Fibroblast of skin of right biceps (primary cell): Measurements from ENCODE around the gene DIAPH3.
"Not testable (repeated sequence)": the region's sequence is repeated elsewhere in the genome, so short reads cannot be mapped to it uniquely, and the experiment has no call there.

Experiments
- DNase-seq: peaks from one replicate; pipeline ENCODE4 v3.0.0-alpha.2; 2013

The DIAPH3 gene

DNA sequence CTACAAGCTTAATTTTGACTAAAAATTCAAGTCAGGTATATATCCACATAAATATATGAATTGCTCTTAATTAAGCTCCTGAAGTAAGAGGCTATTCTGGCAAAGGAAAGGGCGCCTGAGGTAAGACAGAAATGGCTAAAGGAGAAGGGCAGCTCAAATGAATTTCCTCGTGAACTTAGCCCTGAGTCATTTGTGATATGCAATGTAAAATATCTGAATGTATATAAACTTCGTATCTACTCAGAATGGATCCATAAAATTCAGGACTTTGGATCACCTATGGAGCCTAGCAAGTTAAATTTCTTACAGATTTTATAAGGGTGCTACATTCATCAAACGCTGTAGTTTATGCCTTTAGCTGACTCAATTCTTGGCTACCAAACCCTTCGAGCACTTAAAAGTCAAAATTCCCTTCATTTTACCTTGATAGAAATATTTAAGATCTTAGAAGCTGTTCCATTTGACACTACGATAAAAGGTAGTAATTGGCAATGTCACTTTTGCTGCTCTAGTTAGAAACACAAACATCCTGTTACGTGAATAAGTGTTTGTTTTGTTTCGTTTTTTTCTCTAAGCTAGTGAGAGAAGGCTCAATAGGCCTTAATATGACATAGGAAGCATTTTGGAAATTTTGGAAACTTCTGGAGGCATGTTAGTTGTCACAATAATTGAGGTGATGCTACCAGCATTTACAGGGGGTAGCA is 69.2 kb downstream of the DIAPH3 start:
- DNase-seq: no peak

DNA sequence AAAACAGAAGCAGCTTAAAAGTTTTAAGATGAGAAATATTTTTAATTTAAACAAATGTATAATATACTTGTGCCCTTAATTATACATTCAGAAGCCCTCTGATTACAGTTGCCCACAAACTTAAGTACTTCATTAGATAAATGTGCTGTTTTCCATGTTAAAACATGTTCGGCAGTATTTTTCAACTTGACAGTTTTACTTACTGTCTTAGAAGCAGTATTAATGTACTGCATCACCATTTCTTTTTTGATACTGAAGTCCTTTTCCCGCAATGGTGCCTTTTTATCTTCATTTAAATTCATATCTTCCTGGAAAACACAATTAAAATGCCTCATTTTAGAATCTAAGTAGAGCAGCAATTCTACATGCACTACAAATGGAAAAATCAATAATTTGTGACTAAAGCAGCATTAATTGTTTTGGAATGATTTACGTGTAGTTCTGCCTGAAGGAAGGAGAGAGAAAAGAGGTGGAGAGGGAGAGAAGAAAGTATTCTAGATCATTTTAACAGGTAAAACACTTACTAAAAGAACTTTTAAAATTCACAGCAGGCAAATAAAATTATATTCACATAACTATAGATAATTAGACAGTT is 70.2 kb downstream of the DIAPH3 start:
- DNase-seq: no peak

DNA sequence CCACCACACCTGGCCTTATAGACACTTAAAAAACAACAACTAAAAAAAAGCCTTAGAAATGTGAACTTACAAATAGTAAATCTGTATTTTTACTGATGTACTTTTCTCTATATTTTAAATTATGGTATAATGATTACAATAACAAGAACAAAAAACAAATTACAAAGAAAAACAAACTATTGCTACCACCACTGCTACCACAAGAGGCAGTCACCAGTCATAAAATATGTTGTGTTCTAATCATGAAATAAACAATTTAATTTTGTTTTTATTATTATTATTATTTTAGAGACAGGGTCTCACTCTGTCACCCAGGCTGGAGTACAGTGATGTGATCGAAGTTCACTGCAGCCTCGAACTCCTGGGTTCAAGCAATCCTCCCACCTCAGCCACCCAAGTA is 72.2 kb downstream of the DIAPH3 start:
- DNase-seq: no peak

DNA sequence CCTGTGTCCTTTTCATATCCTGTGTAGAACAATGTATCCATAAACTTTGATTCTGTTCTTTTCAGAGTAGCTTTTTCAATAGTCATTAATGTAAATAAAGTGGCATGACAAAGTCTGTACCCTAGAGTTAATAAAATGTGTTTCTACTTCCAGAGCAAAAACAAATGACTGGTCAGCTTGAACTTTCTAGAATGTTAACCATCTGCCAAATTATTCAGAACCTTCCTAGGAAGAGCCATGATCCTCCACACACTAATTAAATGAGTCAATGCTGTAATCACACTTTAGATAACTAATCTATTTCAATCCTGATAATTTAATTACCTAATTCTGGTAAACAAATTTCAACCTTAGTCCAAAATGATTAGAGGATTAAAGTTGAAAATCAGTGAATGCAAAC is 73.2 kb downstream of the DIAPH3 start:
- DNase-seq: peak; percentile 10

DNA sequence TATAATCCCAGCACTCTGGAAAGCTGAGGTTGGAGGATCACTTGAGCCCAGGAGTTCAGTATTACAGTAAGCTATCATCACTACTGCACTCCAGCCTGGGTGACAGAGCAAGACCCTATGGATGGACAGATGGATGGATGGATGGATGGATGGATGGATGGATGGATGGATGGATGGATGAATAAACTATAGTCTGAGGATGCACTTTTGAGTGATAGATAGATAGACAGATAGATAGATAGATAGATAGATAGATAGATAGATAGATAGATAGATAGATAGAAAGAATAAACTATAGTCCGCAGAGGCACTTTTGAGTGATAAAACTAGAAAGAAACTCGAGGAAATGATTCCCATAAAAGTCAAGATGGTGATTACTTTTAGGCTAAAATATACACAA is 79.9 kb downstream of the DIAPH3 start:
- not testable (repeated sequence) for DNase-seq

DNA sequence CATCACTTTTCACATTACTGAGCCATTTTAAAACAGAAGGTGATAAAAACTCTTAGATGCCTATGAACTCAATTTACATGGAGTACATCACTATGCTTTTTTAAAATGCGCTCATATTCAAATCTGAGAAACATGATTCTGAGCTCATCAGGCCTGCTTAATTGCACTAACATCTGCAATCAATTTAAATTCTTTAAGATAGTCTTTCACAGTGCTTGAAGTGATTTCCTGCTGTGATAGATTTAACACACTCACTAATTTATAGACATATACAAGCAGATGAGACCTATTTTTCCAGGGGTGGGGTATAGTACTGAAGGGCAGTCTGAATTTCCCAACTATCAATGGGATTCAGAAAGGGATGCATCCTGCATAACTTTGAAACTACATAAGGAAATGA is 82.9 kb downstream of the DIAPH3 start:
- DNase-seq: peak; percentile 71

DNA sequence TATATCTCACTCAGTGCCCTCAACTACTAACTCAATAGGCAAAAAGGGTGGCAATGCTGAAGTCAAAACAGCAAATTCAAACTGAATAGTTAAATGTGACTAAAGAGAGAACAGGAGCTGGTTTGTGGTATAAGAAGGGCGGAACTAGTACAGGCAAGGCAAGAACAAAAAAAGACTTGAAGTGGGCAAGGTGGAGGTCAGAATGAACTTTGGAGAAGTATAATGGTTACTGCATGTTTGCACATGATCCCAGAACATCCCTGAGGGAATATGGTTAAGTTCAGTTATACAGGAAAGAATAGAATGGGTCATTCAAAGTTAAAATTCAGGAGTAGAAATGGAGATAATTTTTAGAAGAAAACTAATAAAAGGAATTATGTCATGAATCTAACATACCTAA is 85.5 kb downstream of the DIAPH3 start:
- no peak for DNase-seq

DNA sequence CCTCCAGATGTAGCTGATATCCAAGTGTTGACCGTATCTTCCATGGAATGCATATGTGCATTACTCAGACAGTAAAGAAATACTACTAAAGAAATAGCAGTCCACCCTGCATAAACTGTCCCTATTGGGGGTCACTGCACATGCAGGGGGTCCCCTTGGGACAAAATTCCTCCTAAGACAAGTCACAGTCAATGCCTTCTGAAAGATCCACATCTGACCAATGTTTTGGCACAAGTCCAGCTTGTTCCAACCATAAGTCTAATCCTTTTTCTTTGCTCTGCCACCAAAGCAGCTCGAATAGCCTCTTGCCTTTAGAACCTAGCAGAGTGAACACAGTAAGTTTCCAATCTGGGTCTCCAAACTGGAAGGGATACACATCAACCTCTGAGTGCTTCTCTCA is 87.9 kb downstream of the DIAPH3 start:
- peak; percentile 15 for DNase-seq

DNA sequence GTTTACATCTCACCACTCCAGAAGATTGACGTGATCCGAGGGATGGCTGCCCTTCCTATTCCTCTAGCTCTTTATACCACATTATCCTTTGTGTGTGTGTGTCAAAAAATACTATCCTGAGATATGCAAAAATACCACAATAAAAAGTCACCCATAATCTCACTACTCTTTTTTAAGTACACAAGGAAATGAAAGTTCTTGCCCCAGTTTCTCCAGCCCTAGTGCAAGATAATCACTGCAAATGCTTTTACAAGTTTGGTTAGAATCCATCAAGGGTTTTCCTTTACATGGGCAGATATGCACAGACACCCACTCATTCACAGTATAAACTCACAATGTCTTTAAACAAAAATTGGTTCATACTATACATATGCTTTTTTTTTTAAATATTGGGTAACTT is 89.3 kb downstream of the DIAPH3 start:
- DNase-seq: no peak

DNA sequence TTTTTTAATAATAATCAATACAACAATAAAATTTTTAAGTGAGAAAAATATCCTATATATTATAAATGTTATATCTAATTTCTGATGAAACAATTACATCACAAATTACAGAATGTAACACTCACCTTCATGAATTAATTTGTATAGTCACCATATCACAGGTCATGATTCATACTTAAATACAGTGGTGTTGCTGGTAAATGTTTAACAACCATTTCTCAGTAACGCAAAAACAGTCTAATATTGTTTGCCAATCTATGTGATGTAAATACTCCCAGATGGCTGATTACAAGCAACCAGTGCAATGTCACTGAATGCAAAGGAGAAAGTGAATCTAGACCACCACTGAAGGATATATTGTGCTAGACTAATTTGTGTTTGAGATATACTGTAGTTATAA is 97.5 kb downstream of the DIAPH3 start:
- no peak for DNase-seq

DNA sequence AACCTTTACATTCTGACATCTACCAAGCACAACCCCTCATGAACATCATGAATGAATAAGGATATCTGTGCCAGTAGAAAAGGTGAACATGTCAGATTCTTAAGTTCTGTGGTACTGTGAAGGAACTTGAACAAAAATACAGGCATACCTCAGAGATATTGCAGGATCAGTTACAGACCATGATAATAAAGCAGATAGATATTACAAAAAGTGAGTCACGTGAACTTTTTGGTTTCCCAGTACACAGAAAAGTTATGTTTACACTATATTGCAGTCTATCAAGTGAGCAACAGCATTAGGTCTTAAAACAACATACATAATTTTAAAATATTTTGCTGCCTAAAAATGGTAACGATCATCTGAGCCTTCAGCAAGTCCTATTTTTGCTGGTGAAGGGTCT is 101.2 kb downstream of the DIAPH3 start:
- no peak for DNase-seq

DNA sequence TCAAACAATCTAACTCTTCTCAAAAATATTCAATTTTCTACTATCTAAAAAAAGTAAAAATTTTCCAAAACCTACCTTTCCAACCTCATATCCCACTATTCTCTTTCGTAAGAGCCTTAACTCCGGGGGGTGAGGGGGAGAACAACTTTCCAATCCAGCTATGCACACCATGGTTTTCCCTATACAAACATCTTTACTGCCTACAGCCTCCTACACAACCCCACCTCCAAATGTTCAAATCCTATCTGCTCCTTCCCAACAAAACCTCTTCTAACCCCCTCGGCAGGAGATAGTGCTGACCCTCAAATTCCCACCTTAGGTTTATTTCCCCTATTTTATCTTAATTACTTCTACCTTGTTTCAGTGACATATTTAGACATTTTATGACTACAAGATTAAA is 102.0 kb downstream of the DIAPH3 start:
- no peak for DNase-seq

DNA sequence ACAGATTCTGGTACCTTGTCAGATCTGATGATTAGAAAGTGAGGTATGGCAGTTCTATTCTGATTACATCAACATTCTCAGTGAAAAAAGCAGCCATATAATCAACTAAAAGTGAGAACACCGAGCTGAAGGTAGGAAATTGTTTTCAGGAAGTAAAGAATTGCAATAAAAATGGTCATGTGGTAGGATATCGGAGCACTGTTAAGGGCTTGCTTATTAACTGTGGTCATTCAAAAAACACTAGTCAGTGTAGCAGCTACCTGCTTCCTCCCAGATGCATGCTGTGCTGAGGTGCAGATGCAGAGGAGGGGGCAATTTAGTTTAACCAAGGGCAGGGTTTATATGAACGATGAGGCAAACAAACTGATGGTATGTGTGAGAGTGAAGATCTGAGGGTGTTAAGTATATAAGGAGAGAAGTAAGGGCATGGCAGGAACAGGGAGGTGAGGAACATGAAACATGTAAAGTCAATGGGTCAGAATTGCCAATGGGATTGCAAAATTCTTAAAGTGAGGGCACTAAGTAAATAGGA is 111.9 kb downstream of the DIAPH3 start:
- no peak for DNase-seq

DNA sequence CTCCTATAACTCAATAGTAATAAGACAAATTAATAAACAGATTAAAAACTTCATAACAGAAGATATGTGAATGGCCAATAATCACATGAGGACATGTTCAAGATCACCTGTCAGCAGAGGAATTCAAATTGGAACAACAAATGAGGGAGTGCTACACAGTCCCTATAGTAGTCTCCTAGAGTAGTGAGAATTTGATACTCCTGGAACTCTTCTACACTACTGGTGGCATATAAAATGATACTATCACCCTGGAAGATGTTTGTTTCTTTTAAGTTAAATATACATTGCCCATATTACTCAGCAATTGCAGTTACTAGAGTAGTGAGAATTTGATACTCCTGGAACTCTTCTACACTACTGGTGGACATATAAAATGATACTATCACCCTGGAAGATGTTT is 115.4 kb downstream of the DIAPH3 start:
- DNase-seq: not testable (repeated sequence)

DNA sequence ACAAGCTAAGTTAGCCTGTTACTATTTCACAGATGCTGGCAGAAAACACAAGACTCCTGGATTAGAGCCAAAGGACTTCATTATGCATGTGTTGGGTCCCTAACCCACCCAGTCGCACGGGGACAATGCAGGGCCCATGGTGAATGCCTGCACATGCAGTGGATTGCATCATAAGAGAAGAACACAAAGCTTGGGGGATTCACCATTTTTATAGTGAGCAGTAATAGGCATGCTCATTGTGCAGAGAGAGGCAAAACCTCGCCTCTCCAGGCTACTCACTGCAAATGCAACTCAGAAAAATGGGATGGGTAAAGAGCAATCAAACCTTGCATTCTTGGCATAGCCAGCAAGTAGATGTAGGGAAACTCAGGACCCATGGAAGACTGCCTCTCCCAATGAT is 115.8 kb downstream of the DIAPH3 start:
- peak; percentile 7 for DNase-seq

DNA sequence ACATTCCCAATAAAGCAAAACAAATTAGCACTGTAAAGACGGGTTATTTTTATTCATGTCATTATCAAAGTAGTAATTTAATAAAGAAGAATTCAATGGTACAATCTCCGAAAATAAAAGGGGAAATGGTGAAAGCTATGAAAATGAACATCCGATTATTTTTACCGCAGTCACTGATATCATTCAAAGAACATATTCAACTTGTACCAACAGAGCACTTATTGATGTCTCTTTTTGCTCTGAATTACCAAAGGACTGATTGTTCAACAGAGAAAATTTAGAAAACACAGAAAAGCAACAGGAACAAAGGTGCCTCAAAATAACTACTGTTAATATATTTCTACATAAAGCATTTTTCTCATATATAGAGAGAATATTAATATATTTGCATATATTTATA is 119.4 kb downstream of the DIAPH3 start:
- DNase-seq: no peak

DNA sequence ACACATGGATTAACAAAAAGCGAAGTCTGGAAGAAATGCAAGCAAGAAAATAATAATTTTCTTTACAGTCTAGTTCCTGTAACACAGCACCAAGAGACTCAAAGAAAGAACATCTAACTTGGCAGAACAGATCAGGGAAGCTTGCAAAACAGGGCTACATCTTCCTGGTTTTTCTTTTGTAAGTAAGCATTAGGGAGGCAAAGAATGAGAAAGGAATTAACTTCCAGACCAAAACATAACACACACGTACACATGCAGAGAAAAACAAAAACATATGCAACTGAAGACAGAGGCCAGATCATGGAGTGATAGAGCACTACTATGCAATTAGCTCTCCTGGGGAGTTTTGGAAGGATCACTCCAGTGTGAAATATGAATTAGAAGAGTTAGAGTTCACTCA is 120.5 kb downstream of the DIAPH3 start:
- DNase-seq: no peak

DNA sequence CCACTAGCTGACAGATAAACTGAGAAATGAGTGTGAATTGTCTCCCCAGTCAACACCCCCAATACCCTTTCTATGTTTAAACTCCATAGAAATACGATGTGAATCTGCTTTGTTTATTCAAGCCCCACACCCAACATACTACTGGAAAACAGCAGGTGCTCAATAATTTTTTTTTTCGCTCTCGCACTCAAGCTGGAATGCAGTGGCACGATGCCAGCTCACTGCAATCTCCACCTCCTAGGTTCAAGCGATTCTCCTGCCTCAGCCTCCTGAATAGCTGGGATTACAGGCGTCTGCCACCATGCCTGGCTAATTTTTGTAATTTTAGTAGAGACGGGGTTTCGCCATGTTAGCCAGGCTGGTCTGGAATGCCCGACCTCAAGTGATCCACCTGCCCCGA is 123.1 kb downstream of the DIAPH3 start:
- DNase-seq: not testable (repeated sequence)

DNA sequence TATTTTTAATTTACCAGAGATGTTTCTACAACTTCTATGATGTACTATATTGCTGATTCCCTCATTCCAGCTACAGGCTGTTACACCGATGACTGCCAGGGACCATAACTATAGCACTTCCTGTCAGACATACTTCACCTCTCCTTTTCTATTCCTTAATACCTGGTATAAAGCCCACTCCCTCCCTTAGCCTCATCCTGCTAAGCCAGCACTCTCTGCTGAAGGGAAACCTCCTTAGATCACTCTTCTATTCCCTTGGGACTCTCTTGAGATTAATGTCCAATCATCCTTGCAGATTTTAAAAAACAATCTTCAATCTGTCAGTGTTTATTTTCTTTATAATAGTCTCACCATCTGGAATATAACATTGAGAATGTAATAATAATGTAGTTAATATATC is 127.9 kb downstream of the DIAPH3 start:
- no peak for DNase-seq

DNA sequence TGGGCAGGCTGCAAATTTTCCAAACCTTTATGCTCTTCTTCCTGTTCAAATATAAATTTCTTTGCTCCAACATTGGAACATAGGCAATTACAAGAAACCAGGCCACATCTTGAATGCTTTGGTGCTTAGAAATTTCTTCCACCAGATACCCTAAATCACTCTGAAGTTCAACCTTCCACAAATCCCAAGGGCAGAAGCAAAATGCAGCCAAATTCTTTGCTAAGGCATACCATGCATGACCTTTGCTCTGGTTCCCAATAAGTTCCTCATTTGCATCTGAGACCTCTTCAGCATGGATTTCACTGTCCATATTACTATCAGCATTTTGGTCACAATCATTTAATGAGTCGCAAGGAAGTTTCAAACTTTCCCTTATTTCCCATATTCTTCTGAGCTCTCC is 130.9 kb downstream of the DIAPH3 start:
- no peak for DNase-seq

DNA sequence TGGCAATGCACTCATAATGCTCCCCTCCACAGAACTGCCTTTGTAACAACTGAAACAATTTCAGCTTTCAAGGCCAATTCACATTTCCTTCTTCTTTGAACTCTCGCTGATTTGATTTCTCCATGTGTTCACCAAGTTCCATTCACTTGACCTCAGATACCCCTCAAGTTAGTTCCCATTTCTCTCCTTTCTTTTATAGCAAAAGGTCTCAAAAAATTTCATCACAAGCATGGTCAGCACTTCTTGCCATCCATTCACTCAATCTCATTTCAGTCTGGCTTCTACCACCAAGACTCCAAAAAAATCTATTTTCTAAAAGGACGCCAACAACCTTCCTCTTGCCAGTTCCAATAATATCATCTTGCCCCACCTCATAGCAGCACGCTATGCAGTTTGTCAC is 135.7 kb downstream of the DIAPH3 start:
- no peak for DNase-seq

DNA sequence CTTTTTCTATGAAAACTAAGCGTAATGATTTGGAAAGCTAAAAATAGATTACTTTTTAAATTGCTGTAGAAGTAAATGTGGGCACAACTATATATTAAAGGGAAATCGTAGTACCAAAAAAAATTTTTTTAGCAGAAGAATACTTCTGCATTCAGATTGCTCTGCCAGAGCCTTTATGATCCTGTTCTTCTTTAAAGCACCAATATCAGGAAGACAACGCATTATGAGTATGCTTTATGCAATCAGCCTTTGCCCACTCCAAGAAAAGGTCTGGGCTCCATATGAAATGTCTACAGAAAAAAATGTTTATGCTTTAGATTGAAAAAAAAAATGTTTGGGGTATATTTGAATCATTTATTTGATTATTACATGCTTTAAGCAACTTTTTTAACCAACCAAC is 137.4 kb downstream of the DIAPH3 start:
- DNase-seq: no peak

DNA sequence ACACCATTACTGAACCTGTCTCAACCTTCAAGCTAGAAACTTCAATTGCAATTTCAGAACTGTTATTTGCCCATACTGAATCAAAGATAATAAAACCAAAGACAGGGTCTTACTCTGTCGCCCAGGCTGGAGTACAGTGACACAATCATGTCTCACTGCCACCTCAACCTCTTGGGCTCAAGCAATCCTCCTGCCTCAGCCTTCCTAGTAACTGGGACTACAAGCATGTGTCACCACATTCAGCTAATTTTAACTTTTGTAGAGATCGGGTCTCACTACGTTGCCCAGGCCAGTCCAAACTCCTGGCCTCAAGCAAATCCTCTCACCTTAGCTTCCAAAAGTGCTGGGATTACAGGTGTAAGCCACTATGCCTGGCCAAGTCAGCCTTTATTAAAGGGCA is 143.4 kb downstream of the DIAPH3 start:
- DNase-seq: no peak

DNA sequence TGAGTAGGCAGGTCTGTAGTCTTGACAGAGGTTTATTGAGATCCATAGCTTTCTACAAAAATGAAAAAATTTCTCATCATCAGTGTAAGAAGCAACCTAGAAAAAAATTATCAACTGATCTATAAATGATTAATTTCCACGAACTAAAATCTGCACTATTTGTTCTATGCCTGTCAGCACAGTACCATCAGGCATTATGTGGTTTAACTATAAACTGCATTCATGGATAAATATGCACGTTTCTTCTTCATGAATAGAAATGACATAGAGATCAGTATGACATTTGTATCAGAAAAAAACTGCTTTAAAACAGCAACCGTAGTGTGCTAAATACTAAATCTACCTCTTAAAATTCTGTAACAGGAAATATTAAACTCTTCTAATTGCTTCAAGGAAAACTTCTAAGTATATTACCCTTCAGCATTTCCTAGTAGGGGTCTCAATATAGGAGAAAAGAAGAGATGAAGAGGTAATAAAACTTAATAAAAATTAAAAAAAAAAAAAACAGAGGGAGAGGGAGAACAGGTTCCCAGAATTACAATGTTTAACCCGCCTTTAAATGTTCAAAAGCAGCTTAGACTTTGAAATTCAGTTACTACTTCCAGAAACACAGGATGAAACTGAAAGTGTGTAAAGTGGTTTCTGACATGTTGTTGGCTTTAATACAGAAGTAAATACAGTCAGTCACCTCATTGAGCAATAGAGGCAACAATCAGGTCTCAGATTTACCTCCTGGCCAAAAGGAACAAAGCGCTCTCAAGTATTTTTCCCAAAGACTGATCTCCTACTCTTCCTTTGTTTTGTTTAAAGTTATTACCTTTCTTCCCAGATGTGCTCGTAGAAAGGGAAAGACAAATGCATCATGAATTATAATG is 144.4 kb downstream of the DIAPH3 start:
- DNase-seq: no peak
